ENCODE results near the gene ARRDC1.

GRCh38 chr9:137621131-137621757 is 15.8 kb downstream of the ARRDC1 start:
- no peak for TF ChIP-seq POLR2A (IDR thresholded peaks at IDR 0.05)
- peak in 2 of 3 donors; percentile 16 to 23 for TF ChIP-seq CTCF (IDR thresholded peaks at IDR 0.05)
